SH-SY5Y (cell line): Measurements from ENCODE around the gene DPM2.

ENCODE experiments used
- GATA2 ChIP-seq: IDR thresholded peaks from 2 replicates; pipeline ENCODE4 v1.6.1; 2011; ENCODE audit warnings: mild to moderate bottlenecking, low read depth, low read length
- GATA3 ChIP-seq: IDR thresholded peaks from 2 replicates; pipeline ENCODE4 v1.6.1; 2011; ENCODE audit warnings: low read depth, mild to moderate bottlenecking, low read length, moderate library complexity

GRCh38 chr9:127903557-127904475, 33.8 kb downstream of the DPM2 start:
- no peak for TF ChIP-seq GATA2
- TF ChIP-seq GATA3, result no peak
